WTC11 (cell line): ENCODE data around the gene SCAF8. TPM values are rescaled to one million over a fixed set of nuclear protein-coding genes. Genes with fewer than 3 reads are reported as not detected.

Source experiments
- ATAC-seq: fragments of 200-7000 bp; cut with Tn5 transposase; 2 replicates; pipeline ENCODE4 v1.10.0; 2021; ENCODE audit warnings: mild to moderate bottlenecking, moderate library complexity
- CTCF ChIA-PET: fragments of 300-600 bp; sonication (Branson Sonifier 250); formaldehyde crosslinking; loops from one replicate; lab custom pipeline; 2021; ENCODE audit warnings: antibody characterized with exemption; lab: Charles Lee
- POLR2A ChIA-PET: fragments of 350-600 bp; sonication (Branson Sonifier 250); formaldehyde crosslinking; loops from one replicate; lab custom pipeline; 2021; ENCODE audit warnings: antibody characterized with exemption; lab: Charles Lee
- DNase-seq: peaks from one replicate; pipeline ENCODE4 v3.0.0; 2021; ENCODE audit warnings: low spot score
- H3K27ac Mint-ChIP-seq: 2 replicates; pipeline ENCODE4 v1.8.0; 2021; ENCODE audit warnings: mixed read lengths
- H3K27me3 Mint-ChIP-seq: 2 replicates; pipeline ENCODE4 v1.8.0; 2021; ENCODE audit warnings: low read depth, mild to moderate bottlenecking, moderate library complexity, mixed read lengths
- H3K36me3 Mint-ChIP-seq: 2 replicates; pipeline ENCODE4 v1.8.0; 2021; ENCODE audit warnings: mixed read lengths
- H3K4me1 Mint-ChIP-seq: 2 replicates; pipeline ENCODE4 v1.8.0; 2022; ENCODE audit warnings: mixed read lengths
- H3K4me3 Mint-ChIP-seq: 2 replicates; pipeline ENCODE4 v1.8.0; 2021; ENCODE audit warnings: mild to moderate bottlenecking, moderate library complexity, mixed read lengths
- H3K9me3 Mint-ChIP-seq: 2 replicates; pipeline ENCODE4 v1.8.0; 2021; ENCODE audit warnings: mixed read lengths
- CREB1 ChIP-seq: sonication (generic); formaldehyde crosslinking; IDR thresholded peaks from 2 replicates; pipeline ENCODE4 v1.8.0; 2023; ENCODE audit warnings: mild to moderate bottlenecking, missing genetic modification reagents
- IRF2 ChIP-seq: sonication (generic); formaldehyde crosslinking; IDR thresholded peaks from 2 replicates; pipeline ENCODE4 v1.8.0; 2022; ENCODE audit warnings: low read depth, missing genetic modification reagents, borderline replicate concordance
- NFATC4 ChIP-seq: fragments of 250-450 bp; sonication (Bioruptor Pico); IDR thresholded peaks from 2 replicates; pipeline ENCODE4 v1.9.0; 2021; ENCODE audit warnings: mild to moderate bottlenecking
- NR2C2 ChIP-seq: sonication (generic); formaldehyde crosslinking; IDR thresholded peaks from 2 replicates; pipeline ENCODE4 v1.8.0; 2022; ENCODE audit warnings: mild to moderate bottlenecking, missing genetic modification reagents
- TEAD4 ChIP-seq: sonication (generic); formaldehyde crosslinking; IDR thresholded peaks from 2 replicates; pipeline ENCODE4 v1.8.0; 2022; ENCODE audit warnings: mild to moderate bottlenecking, missing genetic modification reagents
- ZNF121 ChIP-seq: sonication (generic); formaldehyde crosslinking; IDR thresholded peaks from 2 replicates; pipeline ENCODE4 v1.8.0; 2023; ENCODE audit warnings: missing genetic modification reagents
- ZNF219 ChIP-seq: sonication (generic); formaldehyde crosslinking; IDR thresholded peaks from 2 replicates; pipeline ENCODE4 v1.8.0; 2023; ENCODE audit warnings: missing genetic modification reagents, mild to moderate bottlenecking, borderline replicate concordance
- ZNF416 ChIP-seq: fragments of 250-450 bp; sonication (Bioruptor Pico); IDR thresholded peaks from 2 replicates; pipeline ENCODE4 v1.9.0; 2021; ENCODE audit warnings: mild to moderate bottlenecking, inconsistent platforms
- total RNA-seq: library from RNA; stranded (reverse); gene quantifications from 3 replicates; pipeline ENCODE4 v1.2.3, GENCODE V29; 2021
- TF ChIP-seq, protein P1 (sequence below): sonication (generic); formaldehyde crosslinking; IDR thresholded peaks from 2 replicates; pipeline ENCODE4 v1.8.1; 2023; ENCODE audit warnings: mild to moderate bottlenecking, missing genetic modification reagents, moderate library complexity
- TF ChIP-seq, protein P2 (sequence below): sonication (generic); formaldehyde crosslinking; IDR thresholded peaks from 2 replicates; pipeline ENCODE4 v1.8.1; 2023; ENCODE audit warnings: mild to moderate bottlenecking, missing genetic modification reagents
- TF ChIP-seq, protein P3 (sequence below): fragments of 250-450 bp; sonication (Bioruptor Pico); IDR thresholded peaks from 2 replicates; pipeline ENCODE4 v1.9.0; 2021; ENCODE audit warnings: mild to moderate bottlenecking
- TF ChIP-seq, protein P4 (sequence below): sonication (generic); formaldehyde crosslinking; IDR thresholded peaks from 2 replicates; pipeline ENCODE4 v1.8.1; 2023; ENCODE audit warnings: mild to moderate bottlenecking, missing genetic modification reagents, borderline replicate concordance

The SCAF8 gene
- total RNA-seq, 1 experiment from 2014 or later: 40.7 TPM

GRCh38 chr6:154737424-154737823 lies 4.2 kb downstream of the SCAF8 start:
- H3K9me3 Mint-ChIP-seq: no peaks in the 10 kb centered on the region
- H3K27ac Mint-ChIP-seq: peak overlapping the region; percentile 68
- ATAC-seq: no peak
- TF ChIP-seq, protein P1, sequence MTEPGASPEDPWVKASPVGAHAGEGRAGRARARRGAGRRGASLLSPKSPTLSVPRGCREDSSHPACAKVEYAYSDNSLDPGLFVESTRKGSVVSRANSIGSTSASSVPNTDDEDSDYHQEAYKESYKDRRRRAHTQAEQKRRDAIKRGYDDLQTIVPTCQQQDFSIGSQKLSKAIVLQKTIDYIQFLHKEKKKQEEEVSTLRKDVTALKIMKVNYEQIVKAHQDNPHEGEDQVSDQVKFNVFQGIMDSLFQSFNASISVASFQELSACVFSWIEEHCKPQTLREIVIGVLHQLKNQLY: no peak
- TF ChIP-seq ZNF121 (CRISPR knock-in tag): 0 out of 2 replicates have a peak, but pooled peaks have one; percentile 16
- TF ChIP-seq NR2C2 (CRISPR knock-in tag): no peak
- no peak for TF ChIP-seq CREB1 (CRISPR knock-in tag)
- no peak overlapping the region for H3K4me3 Mint-ChIP-seq
- no peaks in the 10 kb centered on the region for H3K27me3 Mint-ChIP-seq
- CTCF ChIA-PET: no interaction called here
- no peak for DNase-seq
- H3K36me3 Mint-ChIP-seq: peaks cover 11% of the 10 kb centered on the region
- peaks cover 64% of the 10 kb centered on the region for H3K4me1 Mint-ChIP-seq
- POLR2A ChIA-PET: interaction anchor here (1.1 kb wide), 1 partner anchor 83 kb away, joined by 3 read pairs; no protein-coding TSS in a partner anchor

DNA sequence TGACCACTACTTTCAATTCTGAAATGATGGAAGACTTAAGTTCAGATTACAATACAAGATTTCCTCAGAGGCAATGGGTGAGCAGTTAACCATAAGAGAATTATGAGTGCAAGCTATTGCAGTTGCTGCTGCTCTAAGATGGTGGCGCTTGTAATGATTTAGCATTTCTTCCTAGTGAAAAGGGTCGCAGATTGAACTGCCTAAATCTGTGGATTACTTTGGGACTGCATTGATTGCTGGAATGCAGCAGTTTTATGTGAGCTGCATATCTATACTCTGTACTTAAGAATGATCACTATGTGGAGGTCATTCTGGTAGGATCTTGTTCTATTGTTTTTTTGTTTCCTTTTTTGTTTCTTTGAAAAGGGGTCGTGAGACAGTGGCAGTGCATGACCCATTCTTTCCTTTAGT lies 5.3 kb downstream of the SCAF8 start:
- ChIA-PET CTCF (interaction anchor here (0.8 kb wide), 1 partner anchor 130 kb away, joined by 4 read pairs; no protein-coding TSS in a partner anchor), POLR2A (no interaction called here)
- ATAC-seq: peak; percentile 4; the same call in 1 of the 2 replicates
- peaks cover 11% of the 10 kb centered on the region for H3K36me3 Mint-ChIP-seq
- H3K27me3 Mint-ChIP-seq: no peaks in the 10 kb centered on the region
- H3K4me1 Mint-ChIP-seq: peaks cover 67% of the 10 kb centered on the region
- peak overlapping the region; percentile 91 for H3K27ac Mint-ChIP-seq
- peak overlapping the region; percentile 23 for H3K4me3 Mint-ChIP-seq
- TF ChIP-seq IRF2 (CRISPR knock-in tag) (no peak), TEAD4 (CRISPR knock-in tag) (no peak), ZNF219 (CRISPR knock-in tag) (no peak), NFATC4 (CRISPR knock-in tag) (no peak), ZNF416 (CRISPR knock-in tag) (no peak)
- TF ChIP-seq, protein P2, sequence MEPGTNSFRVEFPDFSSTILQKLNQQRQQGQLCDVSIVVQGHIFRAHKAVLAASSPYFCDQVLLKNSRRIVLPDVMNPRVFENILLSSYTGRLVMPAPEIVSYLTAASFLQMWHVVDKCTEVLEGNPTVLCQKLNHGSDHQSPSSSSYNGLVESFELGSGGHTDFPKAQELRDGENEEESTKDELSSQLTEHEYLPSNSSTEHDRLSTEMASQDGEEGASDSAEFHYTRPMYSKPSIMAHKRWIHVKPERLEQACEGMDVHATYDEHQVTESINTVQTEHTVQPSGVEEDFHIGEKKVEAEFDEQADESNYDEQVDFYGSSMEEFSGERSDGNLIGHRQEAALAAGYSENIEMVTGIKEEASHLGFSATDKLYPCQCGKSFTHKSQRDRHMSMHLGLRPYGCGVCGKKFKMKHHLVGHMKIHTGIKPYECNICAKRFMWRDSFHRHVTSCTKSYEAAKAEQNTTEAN (CRISPR knock-in tag): no peak
- TF ChIP-seq, protein P3, sequence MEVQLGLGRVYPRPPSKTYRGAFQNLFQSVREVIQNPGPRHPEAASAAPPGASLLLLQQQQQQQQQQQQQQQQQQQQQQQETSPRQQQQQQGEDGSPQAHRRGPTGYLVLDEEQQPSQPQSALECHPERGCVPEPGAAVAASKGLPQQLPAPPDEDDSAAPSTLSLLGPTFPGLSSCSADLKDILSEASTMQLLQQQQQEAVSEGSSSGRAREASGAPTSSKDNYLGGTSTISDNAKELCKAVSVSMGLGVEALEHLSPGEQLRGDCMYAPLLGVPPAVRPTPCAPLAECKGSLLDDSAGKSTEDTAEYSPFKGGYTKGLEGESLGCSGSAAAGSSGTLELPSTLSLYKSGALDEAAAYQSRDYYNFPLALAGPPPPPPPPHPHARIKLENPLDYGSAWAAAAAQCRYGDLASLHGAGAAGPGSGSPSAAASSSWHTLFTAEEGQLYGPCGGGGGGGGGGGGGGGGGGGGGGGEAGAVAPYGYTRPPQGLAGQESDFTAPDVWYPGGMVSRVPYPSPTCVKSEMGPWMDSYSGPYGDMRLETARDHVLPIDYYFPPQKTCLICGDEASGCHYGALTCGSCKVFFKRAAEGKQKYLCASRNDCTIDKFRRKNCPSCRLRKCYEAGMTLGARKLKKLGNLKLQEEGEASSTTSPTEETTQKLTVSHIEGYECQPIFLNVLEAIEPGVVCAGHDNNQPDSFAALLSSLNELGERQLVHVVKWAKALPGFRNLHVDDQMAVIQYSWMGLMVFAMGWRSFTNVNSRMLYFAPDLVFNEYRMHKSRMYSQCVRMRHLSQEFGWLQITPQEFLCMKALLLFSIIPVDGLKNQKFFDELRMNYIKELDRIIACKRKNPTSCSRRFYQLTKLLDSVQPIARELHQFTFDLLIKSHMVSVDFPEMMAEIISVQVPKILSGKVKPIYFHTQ (CRISPR knock-in tag): no peak
- no peaks in the 10 kb centered on the region for H3K9me3 Mint-ChIP-seq
- no peak for DNase-seq

DNA sequence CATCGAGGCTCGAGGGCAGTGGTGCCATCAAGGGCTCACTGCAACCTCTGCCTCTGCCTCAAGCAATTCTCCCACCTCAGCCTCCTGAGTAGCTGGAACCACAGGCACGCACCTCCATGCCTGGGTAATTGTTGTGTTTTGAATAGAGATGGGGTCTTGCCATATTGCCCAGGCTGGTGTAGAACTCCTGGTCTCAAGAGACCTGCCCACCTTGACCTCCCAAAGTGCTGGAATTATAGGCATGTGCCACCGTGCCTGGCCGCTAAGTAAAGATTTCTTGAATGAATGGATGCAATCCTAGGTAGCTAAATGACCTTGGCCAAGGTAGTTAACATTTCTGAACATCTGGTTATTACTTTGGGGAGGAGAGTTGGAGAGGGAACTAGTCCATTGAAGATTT lies 7.4 kb downstream of the SCAF8 start:
- no peaks in the 10 kb centered on the region for H3K27me3 Mint-ChIP-seq
- no peaks in the 10 kb centered on the region for H3K9me3 Mint-ChIP-seq
- DNase-seq (no peak), ATAC-seq (no peak)
- H3K36me3 Mint-ChIP-seq: peaks cover 6% of the 10 kb centered on the region; the same call in 1 of the 2 replicates
- ChIA-PET POLR2A (no interaction called here), CTCF (no interaction called here)
- H3K4me1 Mint-ChIP-seq: peaks cover 64% of the 10 kb centered on the region
- TF ChIP-seq ZNF121 (CRISPR knock-in tag): peak; percentile 82
- TF ChIP-seq, protein P4, sequence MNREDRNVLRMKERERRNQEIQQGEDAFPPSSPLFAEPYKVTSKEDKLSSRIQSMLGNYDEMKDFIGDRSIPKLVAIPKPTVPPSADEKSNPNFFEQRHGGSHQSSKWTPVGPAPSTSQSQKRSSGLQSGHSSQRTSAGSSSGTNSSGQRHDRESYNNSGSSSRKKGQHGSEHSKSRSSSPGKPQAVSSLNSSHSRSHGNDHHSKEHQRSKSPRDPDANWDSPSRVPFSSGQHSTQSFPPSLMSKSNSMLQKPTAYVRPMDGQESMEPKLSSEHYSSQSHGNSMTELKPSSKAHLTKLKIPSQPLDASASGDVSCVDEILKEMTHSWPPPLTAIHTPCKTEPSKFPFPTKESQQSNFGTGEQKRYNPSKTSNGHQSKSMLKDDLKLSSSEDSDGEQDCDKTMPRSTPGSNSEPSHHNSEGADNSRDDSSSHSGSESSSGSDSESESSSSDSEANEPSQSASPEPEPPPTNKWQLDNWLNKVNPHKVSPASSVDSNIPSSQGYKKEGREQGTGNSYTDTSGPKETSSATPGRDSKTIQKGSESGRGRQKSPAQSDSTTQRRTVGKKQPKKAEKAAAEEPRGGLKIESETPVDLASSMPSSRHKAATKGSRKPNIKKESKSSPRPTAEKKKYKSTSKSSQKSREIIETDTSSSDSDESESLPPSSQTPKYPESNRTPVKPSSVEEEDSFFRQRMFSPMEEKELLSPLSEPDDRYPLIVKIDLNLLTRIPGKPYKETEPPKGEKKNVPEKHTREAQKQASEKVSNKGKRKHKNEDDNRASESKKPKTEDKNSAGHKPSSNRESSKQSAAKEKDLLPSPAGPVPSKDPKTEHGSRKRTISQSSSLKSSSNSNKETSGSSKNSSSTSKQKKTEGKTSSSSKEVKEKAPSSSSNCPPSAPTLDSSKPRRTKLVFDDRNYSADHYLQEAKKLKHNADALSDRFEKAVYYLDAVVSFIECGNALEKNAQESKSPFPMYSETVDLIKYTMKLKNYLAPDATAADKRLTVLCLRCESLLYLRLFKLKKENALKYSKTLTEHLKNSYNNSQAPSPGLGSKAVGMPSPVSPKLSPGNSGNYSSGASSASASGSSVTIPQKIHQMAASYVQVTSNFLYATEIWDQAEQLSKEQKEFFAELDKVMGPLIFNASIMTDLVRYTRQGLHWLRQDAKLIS (CRISPR knock-in tag): no peak
- H3K4me3 Mint-ChIP-seq: no peak overlapping the region
- peak overlapping the region; percentile 4; the same call in 1 of the 2 replicates for H3K27ac Mint-ChIP-seq
